Esophagus squamous epithelium (tissue), 4 donors: ENCODE measurements around the gene PKIG.

Experiments
- POLR2A ChIP-seq, 4 donors: fragments of 450-650 bp; IDR thresholded peaks; one replicate each; pipeline ENCODE4 v1.6.1; 2017; ENCODE audit warnings: antibody characterized with exemption in 4 of 4, mild to moderate bottlenecking in 4 of 4, moderate library complexity in 3 of 4
- TF ChIP-seq, protein P1 (sequence below), 6 experiments: fragments of 450-650 bp in 4 of 6; fragments of 200-600 bp in 2 of 6; sonication (generic) in 2 of 6; IDR thresholded peaks; one replicate each; pipeline ENCODE4 v1.5.1; 2016 to 2019; ENCODE audit warnings: antibody characterized with exemption in 6 of 6, mild to moderate bottlenecking in 4 of 6, moderate library complexity in 4 of 6

DNA sequence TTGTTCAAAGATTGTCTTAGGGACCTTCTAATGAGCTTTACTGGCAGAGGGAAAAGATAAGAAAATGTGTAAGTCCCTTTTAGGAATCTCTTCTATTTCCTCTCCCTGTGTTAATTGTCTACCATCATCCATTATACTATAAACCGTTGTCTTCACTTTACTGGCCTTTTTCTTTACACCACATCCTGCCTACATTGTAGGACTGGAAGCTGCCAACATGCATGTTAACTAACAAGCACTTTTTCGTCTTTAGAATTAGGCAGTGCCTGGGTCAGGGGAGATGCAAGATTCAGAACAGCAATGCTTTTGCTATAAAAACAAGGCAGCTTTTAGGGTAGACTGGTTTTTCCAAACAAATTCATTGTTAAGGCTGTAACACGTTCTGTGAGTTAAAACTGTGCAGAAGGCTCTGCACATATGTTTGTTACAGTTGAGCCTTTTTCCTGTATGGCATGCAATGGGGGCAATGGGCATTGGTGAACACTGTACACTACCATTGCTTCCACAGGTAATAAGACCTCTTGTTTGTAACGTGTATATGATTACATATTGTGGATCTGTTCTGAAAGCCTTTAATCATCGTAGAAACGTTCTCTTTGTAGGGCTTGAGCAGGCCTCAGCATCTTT lies 10.9 kb upstream of the PKIG start:
- TF ChIP-seq, protein P1, sequence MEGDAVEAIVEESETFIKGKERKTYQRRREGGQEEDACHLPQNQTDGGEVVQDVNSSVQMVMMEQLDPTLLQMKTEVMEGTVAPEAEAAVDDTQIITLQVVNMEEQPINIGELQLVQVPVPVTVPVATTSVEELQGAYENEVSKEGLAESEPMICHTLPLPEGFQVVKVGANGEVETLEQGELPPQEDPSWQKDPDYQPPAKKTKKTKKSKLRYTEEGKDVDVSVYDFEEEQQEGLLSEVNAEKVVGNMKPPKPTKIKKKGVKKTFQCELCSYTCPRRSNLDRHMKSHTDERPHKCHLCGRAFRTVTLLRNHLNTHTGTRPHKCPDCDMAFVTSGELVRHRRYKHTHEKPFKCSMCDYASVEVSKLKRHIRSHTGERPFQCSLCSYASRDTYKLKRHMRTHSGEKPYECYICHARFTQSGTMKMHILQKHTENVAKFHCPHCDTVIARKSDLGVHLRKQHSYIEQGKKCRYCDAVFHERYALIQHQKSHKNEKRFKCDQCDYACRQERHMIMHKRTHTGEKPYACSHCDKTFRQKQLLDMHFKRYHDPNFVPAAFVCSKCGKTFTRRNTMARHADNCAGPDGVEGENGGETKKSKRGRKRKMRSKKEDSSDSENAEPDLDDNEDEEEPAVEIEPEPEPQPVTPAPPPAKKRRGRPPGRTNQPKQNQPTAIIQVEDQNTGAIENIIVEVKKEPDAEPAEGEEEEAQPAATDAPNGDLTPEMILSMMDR (IDR thresholded peaks at IDR 0.05), result no peak
- no peak for TF ChIP-seq POLR2A (IDR thresholded peaks at IDR 0.05)
